Measurements from ENCODE around the gene PAM. TPM values are rescaled to one million over a fixed set of nuclear protein-coding genes. Genes with fewer than 3 reads are reported as not detected.
"Not testable (repeated sequence)": the region's sequence is repeated elsewhere in the genome, so short reads cannot be mapped to it uniquely, and the experiment has no call there.

Gene PAM
- total and polyA plus RNA-seq, 12 donors: 488 to 1,485 (median 1,074) TPM

DNA sequence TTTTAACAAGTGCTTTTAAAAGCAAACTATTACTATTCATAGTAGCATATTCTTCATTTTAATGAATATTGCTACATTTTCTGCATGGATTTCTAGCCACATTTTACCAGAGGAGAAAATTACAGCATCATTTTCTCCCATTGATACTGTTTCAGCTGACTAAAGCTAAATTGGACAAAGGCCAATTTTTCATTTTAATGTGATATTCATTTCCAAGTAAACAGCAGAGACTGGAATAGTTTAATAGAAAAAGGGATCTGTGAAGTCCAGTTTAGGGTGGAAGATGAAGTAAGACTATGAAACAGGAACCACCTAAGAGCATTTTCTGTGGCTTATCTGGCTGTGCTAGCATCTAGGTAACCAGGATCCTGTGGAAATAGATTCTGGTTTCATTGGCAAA, 236.7 kb downstream of the PAM start:
- DNase-seq: no peak

DNA sequence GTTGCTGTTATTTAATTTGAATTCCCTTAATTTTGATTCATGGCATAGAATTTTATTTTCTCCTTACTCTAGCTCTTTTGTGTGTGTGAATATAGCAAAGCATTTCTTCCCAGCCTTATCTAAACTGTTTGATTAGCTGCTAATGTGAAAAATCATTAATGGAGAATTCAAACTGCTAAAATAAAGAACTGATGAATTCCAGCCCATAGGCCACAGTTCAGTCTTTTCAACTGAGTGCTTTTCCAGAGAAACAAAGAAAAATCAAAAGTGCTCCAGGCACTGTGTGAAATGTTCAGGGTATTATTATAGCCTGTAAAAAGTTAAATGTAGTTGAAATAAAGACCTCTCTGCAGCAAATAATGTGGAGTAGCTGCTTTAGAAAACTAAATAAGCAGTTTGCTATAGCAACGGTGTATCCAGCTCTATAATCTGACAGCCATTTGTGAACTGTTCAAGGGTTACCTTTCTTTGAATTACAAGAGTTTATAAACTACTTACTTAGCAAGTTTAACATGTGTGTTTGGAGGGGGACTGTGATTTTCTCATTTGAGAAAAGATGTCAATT, 241.0 kb downstream of the PAM start:
- H3K27me3 ChIP-seq: no peaks in the 10 kb centered on the region
- no peak for DNase-seq
- ATAC-seq: no peak
- intact Hi-C loops (cut with DNase I): no loop called here
- TF ChIP-seq, protein P1, sequence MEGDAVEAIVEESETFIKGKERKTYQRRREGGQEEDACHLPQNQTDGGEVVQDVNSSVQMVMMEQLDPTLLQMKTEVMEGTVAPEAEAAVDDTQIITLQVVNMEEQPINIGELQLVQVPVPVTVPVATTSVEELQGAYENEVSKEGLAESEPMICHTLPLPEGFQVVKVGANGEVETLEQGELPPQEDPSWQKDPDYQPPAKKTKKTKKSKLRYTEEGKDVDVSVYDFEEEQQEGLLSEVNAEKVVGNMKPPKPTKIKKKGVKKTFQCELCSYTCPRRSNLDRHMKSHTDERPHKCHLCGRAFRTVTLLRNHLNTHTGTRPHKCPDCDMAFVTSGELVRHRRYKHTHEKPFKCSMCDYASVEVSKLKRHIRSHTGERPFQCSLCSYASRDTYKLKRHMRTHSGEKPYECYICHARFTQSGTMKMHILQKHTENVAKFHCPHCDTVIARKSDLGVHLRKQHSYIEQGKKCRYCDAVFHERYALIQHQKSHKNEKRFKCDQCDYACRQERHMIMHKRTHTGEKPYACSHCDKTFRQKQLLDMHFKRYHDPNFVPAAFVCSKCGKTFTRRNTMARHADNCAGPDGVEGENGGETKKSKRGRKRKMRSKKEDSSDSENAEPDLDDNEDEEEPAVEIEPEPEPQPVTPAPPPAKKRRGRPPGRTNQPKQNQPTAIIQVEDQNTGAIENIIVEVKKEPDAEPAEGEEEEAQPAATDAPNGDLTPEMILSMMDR (IDR thresholded peaks at IDR 0.05): no peak
- 94 to 100% methylated on average over 1 of the region's 1 CpG for WGBS, 2 donors
- H3K9me3 ChIP-seq: no peaks in the 10 kb centered on the region
- H3K27ac ChIP-seq: no peak overlapping the region
- no peak overlapping the region for H3K4me3 ChIP-seq
- peaks cover 0 to 54% (median 5%) of the 10 kb centered on the region in 9 donors for H3K36me3 ChIP-seq
- H3K4me1 ChIP-seq: peaks cover 0 to 16% (median 0%) of the 10 kb centered on the region in 9 donors

More for the DNA sequence above, 236.7 kb downstream of the PAM start:
- ATAC-seq: no peak
- no peak overlapping the region for H3K4me3 ChIP-seq
- H3K36me3 ChIP-seq: peaks cover 0 to 39% (median 5%) of the 10 kb centered on the region in 9 donors
- no peak overlapping the region for H3K27ac ChIP-seq
- peaks cover 0 to 8% (median 0%) of the 10 kb centered on the region in 9 donors for H3K4me1 ChIP-seq
- H3K27me3 ChIP-seq: no peaks in the 10 kb centered on the region
- TF ChIP-seq, protein P1 (IDR thresholded peaks at IDR 0.05): no peak
- H3K9me3 ChIP-seq: no peaks in the 10 kb centered on the region
- intact Hi-C loops (cut with DNase I): no loop called here

DNA sequence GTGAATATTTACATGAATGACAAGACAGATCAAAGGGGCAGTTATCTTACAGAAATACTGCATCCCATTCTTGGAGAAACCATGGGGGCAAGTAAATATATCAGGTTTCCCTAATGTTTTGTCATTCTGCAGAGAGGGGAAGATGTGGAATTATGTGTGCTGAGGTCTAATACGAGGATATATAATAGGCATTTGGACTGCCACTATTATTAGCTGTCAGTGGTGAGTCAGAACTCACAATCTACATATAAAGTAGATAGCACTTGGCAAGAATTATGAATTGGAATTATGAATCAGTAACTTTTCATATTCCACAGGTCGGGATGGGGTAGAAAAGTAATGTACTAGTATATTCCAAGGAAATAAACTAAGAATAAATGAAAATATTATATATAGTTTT, 243.1 kb downstream of the PAM start:
- Histone ChIP-seq H3K27ac (no peak overlapping the region), H3K4me1 (peaks cover 0 to 11% (median 0%) of the 10 kb centered on the region in 9 donors), H3K36me3 (peaks cover 0 to 43% (median 5%) of the 10 kb centered on the region in 9 donors), H3K9me3 (no peaks in the 10 kb centered on the region), H3K4me3 (no peak overlapping the region), H3K27me3 (no peaks in the 10 kb centered on the region)
- peak in 4 of 8 donors; percentile 57 to 84 (median 68) for ATAC-seq
- intact Hi-C loops (cut with DNase I): no loop called here
- 36 to 51% methylated on average over 2 of the region's 2 CpGs for WGBS, 2 donors
- TF ChIP-seq, protein P1 (IDR thresholded peaks at IDR 0.05): no peak
- no peak for DNase-seq

DNA sequence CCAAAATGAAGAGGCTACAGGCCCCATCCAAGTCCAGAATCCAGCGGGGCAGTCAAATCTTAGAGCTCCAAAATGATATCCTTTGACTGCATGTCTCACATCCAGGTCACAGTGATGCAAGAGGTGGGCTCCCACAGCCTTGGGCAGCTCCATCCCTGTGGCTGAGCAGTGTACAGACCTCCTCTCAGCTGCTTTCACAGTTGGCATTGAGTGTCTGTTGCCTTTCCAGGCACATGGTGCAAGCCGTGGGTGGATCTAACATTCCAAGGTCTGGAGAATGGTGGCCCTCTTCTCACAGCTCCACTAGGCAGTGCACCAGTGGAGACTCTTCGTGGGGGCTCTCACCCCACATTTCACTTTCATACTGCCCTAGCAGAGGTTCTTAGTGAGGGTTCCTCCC, 244.1 kb downstream of the PAM start:
- Histone ChIP-seq H3K36me3 (peaks cover 0 to 43% (median 0%) of the 10 kb centered on the region in 9 donors), H3K4me3 (no peak overlapping the region), H3K4me1 (peaks cover 0 to 11% (median 0%) of the 10 kb centered on the region in 9 donors), H3K9me3 (no peaks in the 10 kb centered on the region), H3K27me3 (no peaks in the 10 kb centered on the region), H3K27ac (no peak overlapping the region)
- intact Hi-C loops (cut with DNase I): no loop called here
- ATAC-seq: peak in 2 of 8 donors; percentile 28 to 67
- TF ChIP-seq, protein P1 (IDR thresholded peaks at IDR 0.05): no peak
- 99 to 100% methylated on average over 3 of the region's 3 CpGs for WGBS, 2 donors
- no peak for DNase-seq

DNA sequence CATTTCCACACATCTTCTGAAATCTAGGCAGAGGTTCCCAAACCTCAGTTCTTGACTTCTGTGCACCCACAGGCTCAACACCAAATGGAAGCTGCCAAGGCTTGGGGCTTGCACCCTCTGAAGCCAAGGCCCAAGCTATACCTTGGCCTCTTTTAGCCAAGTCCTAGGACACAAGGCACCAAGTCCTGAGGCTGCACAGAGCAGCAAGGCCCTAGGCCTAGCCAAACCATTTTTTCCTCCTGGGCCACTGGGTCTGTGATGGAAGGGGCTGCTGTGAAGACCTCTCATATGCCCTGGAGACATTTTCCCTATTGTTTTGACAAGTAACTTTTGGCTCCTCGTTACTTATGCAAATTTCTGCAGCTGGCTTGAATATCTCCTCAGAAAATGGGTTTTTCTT, 244.5 kb downstream of the PAM start:
- H3K27ac ChIP-seq; H3K27me3 ChIP-seq; DNase-seq; H3K9me3 ChIP-seq; intact Hi-C loops (cut with DNase I); H3K4me3 ChIP-seq: not testable (repeated sequence)
- peak in 1 of 8 donors; percentile 53 for ATAC-seq
- Histone ChIP-seq H3K36me3 (peaks cover 0 to 46% (median 0%) of the 10 kb centered on the region in 9 donors), H3K4me1 (peaks cover 0 to 11% (median 0%) of the 10 kb centered on the region in 9 donors)
- WGBS, 2 donors: 95 to 96% methylated on average over 1 of the region's 1 CpG

Measured in heart right ventricle (tissue), 16 donors.